ENCODE results near the gene STRN3. TPM values are rescaled to one million over a fixed set of nuclear protein-coding genes. Genes with fewer than 3 reads are reported as not detected.

The STRN3 gene
- polyA plus RNA-seq, 1 donor, result 36.6 TPM

GRCh38 chr14:31038521-31039166, 12.5 kb upstream of the STRN3 start:
- H3K4me1 ChIP-seq (ENCODE audit: control insufficient read depth, insufficient read depth, low read length), result peaks cover 2% of the 10 kb centered on the region
- no peaks in the 10 kb centered on the region for H3K36me3 ChIP-seq (ENCODE audit: control insufficient read depth, insufficient read depth, low read length)
- peak overlapping the region; percentile 44 for H3K27ac ChIP-seq (ENCODE audit: low read length)
- H3K9me3 ChIP-seq (ENCODE audit: control insufficient read depth, low read depth, low read length), result no peaks in the 10 kb centered on the region
- DNase-seq, result peak; percentile 35 to 60
- no peak overlapping the region for H3K4me3 ChIP-seq (ENCODE audit: low read length)
- H3K27me3 ChIP-seq (ENCODE audit: control insufficient read depth, insufficient read depth, low read length), result no peaks in the 10 kb centered on the region
- WGBS (ENCODE audit: insufficient coverage, low lambda C conversion rate), result no CpG with 5 or more reads among the region's 3 CpGs

DNA sequence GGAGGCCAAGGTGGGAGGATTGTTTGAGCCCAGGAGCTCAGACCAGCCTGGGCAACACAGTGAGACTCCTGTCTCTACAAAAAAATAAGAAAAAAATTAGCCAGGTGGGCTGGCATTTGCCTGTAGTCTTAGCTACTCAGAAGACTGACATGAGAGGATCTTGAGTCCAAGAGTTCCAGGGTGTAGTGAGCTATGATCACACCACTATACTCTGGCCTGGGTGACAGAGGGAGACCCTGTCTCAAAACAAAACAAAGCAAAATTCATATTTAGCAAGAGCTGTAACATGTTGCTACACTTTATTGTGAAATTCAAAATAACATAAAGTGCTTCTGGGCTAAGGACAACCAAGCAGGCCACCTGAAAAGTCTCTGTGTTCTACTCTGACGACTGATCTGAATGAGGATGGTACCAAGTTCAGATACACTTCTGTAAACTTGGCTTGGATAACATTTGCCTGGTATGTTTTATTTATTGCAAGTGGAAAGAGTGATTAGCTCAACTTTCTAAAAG, 11.6 kb upstream of the STRN3 start:
- Histone ChIP-seq H3K9me3 (ENCODE audit: control insufficient read depth, low read depth, low read length) (no peaks in the 10 kb centered on the region), H3K27ac (ENCODE audit: low read length) (peak overlapping the region; percentile 10), H3K4me1 (ENCODE audit: control insufficient read depth, insufficient read depth, low read length) (peaks cover 10% of the 10 kb centered on the region), H3K27me3 (ENCODE audit: control insufficient read depth, insufficient read depth, low read length) (no peaks in the 10 kb centered on the region), H3K4me3 (ENCODE audit: low read length) (no peak overlapping the region), H3K36me3 (ENCODE audit: control insufficient read depth, insufficient read depth, low read length) (no peaks in the 10 kb centered on the region)
- DNase-seq, result peak in 1 of 2 donors; percentile 33
- no CpG with 5 or more reads among the region's 1 CpG for WGBS (ENCODE audit: insufficient coverage, low lambda C conversion rate)

DNA sequence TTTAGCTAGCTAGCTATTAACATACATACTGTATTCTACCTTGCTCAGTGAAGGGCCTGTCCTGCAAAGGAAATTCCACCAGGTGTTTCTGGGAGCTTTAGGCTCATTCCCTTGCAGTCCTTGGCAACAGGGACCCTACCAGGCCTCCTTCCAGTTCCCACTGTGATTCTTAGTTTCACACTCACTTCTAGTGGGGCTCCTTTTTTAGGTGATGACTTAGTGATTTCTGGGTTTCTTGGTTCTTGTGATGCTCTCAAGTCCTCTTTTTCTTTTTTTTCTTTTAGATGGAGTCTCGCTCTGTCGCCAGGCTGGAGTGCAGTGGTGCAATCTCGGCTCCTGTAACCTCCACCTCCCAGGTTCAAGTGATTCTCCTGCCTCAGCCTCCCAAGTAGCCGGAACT, 10.4 kb upstream of the STRN3 start:
- DNase-seq, result no peak
- H3K4me3 ChIP-seq (ENCODE audit: low read length), result no peak overlapping the region
- no CpG with 5 or more reads among the region's 4 CpGs for WGBS (ENCODE audit: insufficient coverage, low lambda C conversion rate)
- H3K9me3 ChIP-seq (ENCODE audit: control insufficient read depth, low read depth, low read length), result no peaks in the 10 kb centered on the region
- peaks cover 10% of the 10 kb centered on the region for H3K4me1 ChIP-seq (ENCODE audit: control insufficient read depth, insufficient read depth, low read length)
- H3K27me3 ChIP-seq (ENCODE audit: control insufficient read depth, insufficient read depth, low read length), result no peaks in the 10 kb centered on the region
- H3K36me3 ChIP-seq (ENCODE audit: control insufficient read depth, insufficient read depth, low read length), result no peaks in the 10 kb centered on the region
- no peak overlapping the region for H3K27ac ChIP-seq (ENCODE audit: low read length)

- no peak overlapping the region for H3K27ac ChIP-seq (ENCODE audit: low read length)
- H3K9me3 ChIP-seq (ENCODE audit: control insufficient read depth, low read depth, low read length), result no peaks in the 10 kb centered on the region
- H3K27me3 ChIP-seq (ENCODE audit: control insufficient read depth, insufficient read depth, low read length), result no peaks in the 10 kb centered on the region
- H3K36me3 ChIP-seq (ENCODE audit: control insufficient read depth, insufficient read depth, low read length), result no peaks in the 10 kb centered on the region
- WGBS (ENCODE audit: insufficient coverage, low lambda C conversion rate), result no CpG with 5 or more reads among the region's 5 CpGs
- no peak for DNase-seq
- H3K4me3 ChIP-seq (ENCODE audit: low read length), result no peak overlapping the region
- peaks cover 10% of the 10 kb centered on the region for H3K4me1 ChIP-seq (ENCODE audit: control insufficient read depth, insufficient read depth, low read length)
These were observed 4.3 kb upstream of the STRN3 start for GRCh38 chr14:31030469-31030868.

- Histone ChIP-seq H3K27ac (ENCODE audit: low read length) (no peak overlapping the region), H3K4me3 (ENCODE audit: low read length) (no peak overlapping the region), H3K4me1 (ENCODE audit: control insufficient read depth, insufficient read depth, low read length) (peaks cover 10% of the 10 kb centered on the region), H3K9me3 (ENCODE audit: control insufficient read depth, low read depth, low read length) (no peaks in the 10 kb centered on the region), H3K27me3 (ENCODE audit: control insufficient read depth, insufficient read depth, low read length) (no peaks in the 10 kb centered on the region), H3K36me3 (ENCODE audit: control insufficient read depth, insufficient read depth, low read length) (no peaks in the 10 kb centered on the region)
- 100% methylated on average over 1 of the region's 3 CpGs for WGBS (ENCODE audit: insufficient coverage, low lambda C conversion rate)
- DNase-seq, result no peak
These were observed 3.1 kb upstream of the STRN3 start for GRCh38 chr14:31029016-31029970.

DNA sequence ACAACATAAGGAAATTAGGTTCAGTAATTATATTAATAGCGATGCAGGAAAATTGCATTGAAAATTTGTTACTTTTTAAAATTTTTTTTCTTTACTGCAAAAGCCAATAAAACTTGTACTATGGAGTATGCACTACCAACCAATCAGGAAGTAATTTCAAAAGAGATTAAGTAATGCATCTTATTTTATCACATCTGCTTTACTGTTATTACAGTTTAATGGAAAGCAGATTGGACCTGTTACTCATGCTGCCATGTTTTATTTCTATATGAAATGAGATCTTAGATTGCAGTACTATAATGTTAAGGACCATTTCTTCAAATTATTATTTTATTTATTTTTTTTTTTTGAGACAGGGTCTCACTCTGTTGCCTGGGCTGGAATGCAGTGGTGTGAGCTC, 1.7 kb upstream of the STRN3 start:
- WGBS (ENCODE audit: insufficient coverage, low lambda C conversion rate), result 100% methylated on average over 1 of the region's 1 CpG
- no peak for DNase-seq
- H3K27ac ChIP-seq (ENCODE audit: low read length), result peak overlapping the region; percentile 98

GRCh38 chr14:31026450-31027235, 464 bp upstream of the STRN3 start:
- Histone ChIP-seq H3K4me1 (ENCODE audit: control insufficient read depth, insufficient read depth, low read length) (no peaks in the 10 kb centered on the region), H3K4me3 (ENCODE audit: low read length) (peak overlapping the region; percentile 99), H3K27me3 (ENCODE audit: control insufficient read depth, insufficient read depth, low read length) (no peaks in the 10 kb centered on the region), H3K27ac (ENCODE audit: low read length) (peak overlapping the region; percentile 98), H3K36me3 (ENCODE audit: control insufficient read depth, insufficient read depth, low read length) (no peaks in the 10 kb centered on the region), H3K9me3 (ENCODE audit: control insufficient read depth, low read depth, low read length) (no peaks in the 10 kb centered on the region)
- 0% methylated on average over 1 of the region's 48 CpGs for WGBS (ENCODE audit: insufficient coverage, low lambda C conversion rate)
- peak; percentile 97 to 98 for DNase-seq

More for the DNA sequence above, 1.7 kb upstream of the STRN3 start:
- Histone ChIP-seq H3K4me3 (ENCODE audit: low read length) (peak overlapping the region; percentile 99), H3K9me3 (ENCODE audit: control insufficient read depth, low read depth, low read length) (no peaks in the 10 kb centered on the region), H3K4me1 (ENCODE audit: control insufficient read depth, insufficient read depth, low read length) (peaks cover under 1% of the 10 kb centered on the region), H3K36me3 (ENCODE audit: control insufficient read depth, insufficient read depth, low read length) (no peaks in the 10 kb centered on the region), H3K27me3 (ENCODE audit: control insufficient read depth, insufficient read depth, low read length) (no peaks in the 10 kb centered on the region)

- Histone ChIP-seq H3K4me3 (ENCODE audit: low read length) (peak within 1 kb of the TSS; percentile 99), H3K27ac (ENCODE audit: low read length) (peak within 1 kb of the TSS; percentile 98), H3K4me1 (ENCODE audit: control insufficient read depth, insufficient read depth, low read length) (no peaks in the 10 kb centered on the region), H3K36me3 (ENCODE audit: control insufficient read depth, insufficient read depth, low read length) (peaks cover 4% of the 10 kb centered on the region), H3K27me3 (ENCODE audit: control insufficient read depth, insufficient read depth, low read length) (no peaks in the 10 kb centered on the region), H3K9me3 (ENCODE audit: control insufficient read depth, low read depth, low read length) (no peaks in the 10 kb centered on the region)
- WGBS (ENCODE audit: insufficient coverage, low lambda C conversion rate), result no CpG with 5 or more reads among the region's 53 CpGs
- peak; percentile 26 to 71 for DNase-seq
These were observed 657 bp downstream of the STRN3 start, which contains the start of gene AP4S1 for GRCh38 chr14:31025367-31026076. Gene AP4S1 (plus strand): TSS chr14:31025649. CDS start chr14:31066197, 40,548 bp downstream.

GRCh38 chr14:31024577-31025366, 1.4 kb downstream of the STRN3 start:
- WGBS (ENCODE audit: insufficient coverage, low lambda C conversion rate), result 3% methylated on average over 7 of the region's 11 CpGs
- peak overlapping the region; percentile 99 for H3K4me3 ChIP-seq (ENCODE audit: low read length)
- H3K27me3 ChIP-seq (ENCODE audit: control insufficient read depth, insufficient read depth, low read length), result no peaks in the 10 kb centered on the region
- peak in 1 of 2 donors; percentile 13 for DNase-seq
- no peaks in the 10 kb centered on the region for H3K4me1 ChIP-seq (ENCODE audit: control insufficient read depth, insufficient read depth, low read length)
- H3K9me3 ChIP-seq (ENCODE audit: control insufficient read depth, low read depth, low read length), result no peaks in the 10 kb centered on the region
- H3K36me3 ChIP-seq (ENCODE audit: control insufficient read depth, insufficient read depth, low read length), result peaks cover 4% of the 10 kb centered on the region
- peak overlapping the region; percentile 98 for H3K27ac ChIP-seq (ENCODE audit: low read length)

All from large intestine (tissue), 3 donors.